Measurements from ENCODE around the gene SLC45A3.

DNA sequence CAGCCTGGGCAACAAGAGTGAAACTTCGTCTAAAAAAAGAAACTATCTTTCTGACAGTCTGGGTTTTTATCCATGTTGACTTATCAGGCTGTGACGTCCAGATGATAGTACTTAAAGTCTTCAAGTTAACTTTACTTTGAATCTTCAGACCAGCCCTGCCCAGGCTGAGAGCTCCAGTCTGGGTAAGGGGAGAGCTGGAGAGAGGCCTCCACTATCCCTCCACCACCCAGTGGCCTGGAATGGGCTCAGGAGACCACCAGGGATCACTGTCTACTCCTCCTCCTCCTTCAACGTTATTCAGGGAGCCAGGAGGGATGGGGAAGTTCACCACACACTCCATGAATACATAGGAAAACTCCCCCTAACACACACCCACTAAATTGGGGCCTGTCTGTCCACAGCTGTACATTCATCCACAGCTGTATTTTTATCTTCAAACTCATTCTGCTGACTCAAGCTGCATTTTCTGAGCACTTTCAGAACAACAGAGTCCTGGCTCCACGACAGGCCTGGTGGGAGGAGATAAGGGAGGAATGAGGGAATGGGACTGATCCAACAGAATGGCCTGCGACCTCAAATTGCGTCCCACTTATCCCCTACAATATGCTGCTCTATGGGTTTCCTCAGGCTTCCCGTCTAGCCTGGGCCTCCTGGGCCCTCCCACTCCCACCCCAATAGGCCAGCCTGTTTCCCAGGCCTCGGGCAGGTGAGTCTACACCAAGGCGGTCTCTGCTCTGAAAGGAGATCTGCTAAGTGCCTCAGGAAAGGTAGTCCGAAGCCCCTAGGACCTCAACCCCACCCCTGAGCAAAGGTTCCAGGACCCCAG lies 1.8 kb downstream of the SLC45A3 start:
- TF ChIP-seq POLR2AphosphoS5 (IDR thresholded peaks at IDR 0.05; ENCODE audit: low read depth, low read length): no peak
- TF ChIP-seq, protein P1, sequence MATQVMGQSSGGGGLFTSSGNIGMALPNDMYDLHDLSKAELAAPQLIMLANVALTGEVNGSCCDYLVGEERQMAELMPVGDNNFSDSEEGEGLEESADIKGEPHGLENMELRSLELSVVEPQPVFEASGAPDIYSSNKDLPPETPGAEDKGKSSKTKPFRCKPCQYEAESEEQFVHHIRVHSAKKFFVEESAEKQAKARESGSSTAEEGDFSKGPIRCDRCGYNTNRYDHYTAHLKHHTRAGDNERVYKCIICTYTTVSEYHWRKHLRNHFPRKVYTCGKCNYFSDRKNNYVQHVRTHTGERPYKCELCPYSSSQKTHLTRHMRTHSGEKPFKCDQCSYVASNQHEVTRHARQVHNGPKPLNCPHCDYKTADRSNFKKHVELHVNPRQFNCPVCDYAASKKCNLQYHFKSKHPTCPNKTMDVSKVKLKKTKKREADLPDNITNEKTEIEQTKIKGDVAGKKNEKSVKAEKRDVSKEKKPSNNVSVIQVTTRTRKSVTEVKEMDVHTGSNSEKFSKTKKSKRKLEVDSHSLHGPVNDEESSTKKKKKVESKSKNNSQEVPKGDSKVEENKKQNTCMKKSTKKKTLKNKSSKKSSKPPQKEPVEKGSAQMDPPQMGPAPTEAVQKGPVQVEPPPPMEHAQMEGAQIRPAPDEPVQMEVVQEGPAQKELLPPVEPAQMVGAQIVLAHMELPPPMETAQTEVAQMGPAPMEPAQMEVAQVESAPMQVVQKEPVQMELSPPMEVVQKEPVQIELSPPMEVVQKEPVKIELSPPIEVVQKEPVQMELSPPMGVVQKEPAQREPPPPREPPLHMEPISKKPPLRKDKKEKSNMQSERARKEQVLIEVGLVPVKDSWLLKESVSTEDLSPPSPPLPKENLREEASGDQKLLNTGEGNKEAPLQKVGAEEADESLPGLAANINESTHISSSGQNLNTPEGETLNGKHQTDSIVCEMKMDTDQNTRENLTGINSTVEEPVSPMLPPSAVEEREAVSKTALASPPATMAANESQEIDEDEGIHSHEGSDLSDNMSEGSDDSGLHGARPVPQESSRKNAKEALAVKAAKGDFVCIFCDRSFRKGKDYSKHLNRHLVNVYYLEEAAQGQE (IDR thresholded peaks at IDR 0.05; ENCODE audit: insufficient read depth in 1 of 2, low read depth in 2 of 2, low read length in 2 of 2): no peak
- no peak for TF ChIP-seq TAF1 (IDR thresholded peaks at IDR 0.05; ENCODE audit: borderline replicate concordance, insufficient read depth, low read length)
- no peak for TF ChIP-seq FOXP2 (optimal IDR thresholded peaks at IDR 0.05; ENCODE audit: borderline replicate concordance, extremely low read depth, extremely low read length, insufficient read depth)
